GM23248 (cell line): ENCODE measurements around the gene APMAP.

Source experiments
- EZH2 ChIP-seq: fragments of 200-600 bp; sonication (generic); IDR thresholded peaks from 2 replicates; pipeline ENCODE4 v1.6.1; 2018; ENCODE audit warnings: antibody characterized with exemption, mild to moderate bottlenecking; ENCODE audit not compliant: insufficient read depth, poor library complexity, severe bottlenecking
- EZH2phosphoT487 ChIP-seq: fragments of 200-600 bp; sonication (generic); IDR thresholded peaks from 2 replicates; pipeline ENCODE4 v1.6.1; 2018; ENCODE audit warnings: antibody characterized with exemption, moderate library complexity, mild to moderate bottlenecking, low read depth; ENCODE audit not compliant: insufficient read depth

DNA sequence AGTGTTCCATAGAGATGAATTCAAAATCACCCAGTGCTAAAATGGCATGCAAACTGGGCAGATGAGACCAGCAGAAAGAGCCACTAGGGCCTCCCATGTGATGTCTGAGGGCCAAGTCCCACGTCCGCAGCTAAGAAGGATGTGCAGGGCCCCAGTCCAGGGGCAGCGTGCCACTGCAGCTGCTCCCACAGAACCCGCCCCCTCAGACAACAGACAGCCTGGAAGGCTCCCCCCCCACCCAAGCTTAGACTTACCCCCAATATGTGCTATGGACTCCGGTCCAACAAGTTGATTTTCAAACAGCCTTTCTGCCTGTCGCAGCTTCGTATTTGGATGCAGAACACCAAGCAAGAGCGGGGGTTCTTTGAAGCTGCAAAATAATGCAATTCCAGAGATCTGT, 14.0 kb downstream of the APMAP start:
- TF ChIP-seq EZH2phosphoT487 (no peak), EZH2 (no peak)
